Upper lobe of left lung (tissue), 6 donors: ENCODE measurements around the gene TBC1D9B. TPM values are rescaled to one million over a fixed set of nuclear protein-coding genes. Genes with fewer than 3 reads are reported as not detected.

ENCODE experiments used
- ATAC-seq, 2 donors: fragments of 200-7000 bp; cut with Tn5 transposase; one replicate each; pipeline ENCODE4 v1.9.1; 2022; ENCODE audit warnings: mild to moderate bottlenecking in 2 of 2, moderate library complexity in 2 of 2; ENCODE audit not compliant: low FRiP score in 2 of 2
- DNase-seq, 2 donors: peaks; one replicate each; pipeline ENCODE4 v3.0.0-alpha.2; 2019 to 2020
- H3K27ac ChIP-seq, 4 donors: fragments of 200-600 bp; sonication (generic); one replicate each; pipeline ENCODE4 v1.5.1; 2016 to 2019
- H3K27me3 ChIP-seq, 4 donors: fragments of 200-600 bp; sonication (generic); one replicate each; pipeline ENCODE4 v1.5.1; 2017 to 2019
- H3K36me3 ChIP-seq, 4 donors: fragments of 200-600 bp; sonication (generic); one replicate each; pipeline ENCODE4 v1.5.1; 2016 to 2019
- H3K4me1 ChIP-seq, 4 donors: fragments of 200-600 bp; sonication (generic); one replicate each; pipeline ENCODE4 v1.5.1; 2018 to 2019
- H3K4me3 ChIP-seq, 4 donors: fragments of 200-600 bp; sonication (generic); one replicate each; pipeline ENCODE4 v1.5.1; 2017 to 2019; ENCODE audit warnings: mild to moderate bottlenecking in 2 of 4, moderate library complexity in 1 of 4
- H3K9me3 ChIP-seq, 4 donors: fragments of 200-600 bp; sonication (generic); one replicate each; pipeline ENCODE4 v1.5.1; 2018 to 2019
- EP300 ChIP-seq, 4 donors: sonication (generic); formaldehyde crosslinking; IDR thresholded peaks; one replicate each; pipeline ENCODE4 v1.5.1; 2017; ENCODE audit warnings: antibody characterized with exemption in 4 of 4, control low read depth in 2 of 4
- POLR2A ChIP-seq, 4 donors: fragments of 450-650 bp; IDR thresholded peaks; one replicate each; pipeline ENCODE4 v1.5.1; 2016 to 2017; ENCODE audit warnings: antibody characterized with exemption in 4 of 4, mild to moderate bottlenecking in 2 of 4
- POLR2AphosphoS5 ChIP-seq, 2 donors: sonication (generic); formaldehyde crosslinking; IDR thresholded peaks; one replicate each; pipeline ENCODE4 v1.5.1; 2017; ENCODE audit warnings: antibody characterized with exemption in 2 of 2
- WGBS, 2 donors: methylation state at CpG; one replicate each; pipeline ENCODE4 v1.1.5; 2017 to 2018; 5-methylcytosine and 5-hydroxymethylcytosine counted together
- total RNA-seq, 6 donors: library from RNA; depleted of rRNA in 4 of 6; stranded (reverse); fragments of >200 nt in 4 of 6; gene quantifications; one replicate each; pipeline versions ENCODE4 v1.1.0 to v1.2.1, GENCODE V29; 2016 to 2021
- TF ChIP-seq, protein P1 (sequence below), 6 experiments: fragments of 450-650 bp in 4 of 6; fragments of 200-600 bp in 2 of 6; sonication (generic) in 2 of 6; IDR thresholded peaks; one replicate each; pipeline ENCODE4 v1.5.1; 2016 to 2019; ENCODE audit warnings: antibody characterized with exemption in 6 of 6
- donor health status: DM: no; HTN: no; CAD: no; lungs with moderate emphysema.
- donor health status: DM: no; HTN: yes; CAD: no; lungs with severe emphysema.

The TBC1D9B gene
- total RNA-seq, result 100 to 1,000 TPM in 4 of 6 donors, 10 to 100 TPM in 2; 66.4 to 228 (median 110) TPM

DNA sequence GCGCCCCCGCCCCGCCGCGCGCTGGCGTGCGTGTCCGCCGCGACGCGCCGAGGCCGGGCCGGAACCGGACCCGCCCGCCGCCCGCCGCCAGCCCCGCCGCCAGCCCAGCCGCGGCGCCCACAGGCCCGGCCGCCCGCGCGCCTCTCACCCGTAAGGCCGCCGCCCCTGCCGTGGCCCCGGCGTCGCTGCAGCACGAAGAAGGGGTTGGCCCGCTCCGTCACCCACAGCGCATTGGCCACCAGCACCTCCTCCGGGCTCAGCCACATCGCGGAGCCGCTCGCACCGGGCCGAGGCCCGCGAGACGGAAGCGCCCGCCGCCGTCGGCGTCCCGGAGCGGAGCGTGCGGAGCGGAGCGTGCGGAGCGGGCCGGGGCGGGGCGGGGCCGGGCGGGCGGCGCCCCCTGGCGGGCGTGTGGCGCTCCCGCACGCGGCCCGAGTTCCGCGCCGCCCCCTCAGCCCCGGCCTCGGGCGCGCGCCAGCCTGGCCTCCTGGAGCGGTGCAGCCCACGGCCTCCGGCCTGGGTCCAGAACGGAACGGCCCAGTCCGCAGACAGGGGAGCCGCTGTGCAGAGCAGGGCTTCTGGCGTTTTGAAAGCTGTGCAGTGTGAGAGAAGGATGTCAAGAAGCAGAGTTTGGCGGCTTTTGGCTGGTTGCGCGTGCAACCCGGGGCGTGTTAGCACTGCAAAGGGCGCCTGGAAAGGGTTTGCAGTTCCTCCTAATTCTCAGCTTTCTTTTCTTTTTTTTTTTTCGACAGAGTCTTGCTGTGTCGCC, at the start of gene TBC1D9B:
TBC1D9B (minus strand) TSS at position 342 of the 769 bp plus-strand sequence; CDS start at position 266, 76 bp downstream.
- TF ChIP-seq, protein P1, sequence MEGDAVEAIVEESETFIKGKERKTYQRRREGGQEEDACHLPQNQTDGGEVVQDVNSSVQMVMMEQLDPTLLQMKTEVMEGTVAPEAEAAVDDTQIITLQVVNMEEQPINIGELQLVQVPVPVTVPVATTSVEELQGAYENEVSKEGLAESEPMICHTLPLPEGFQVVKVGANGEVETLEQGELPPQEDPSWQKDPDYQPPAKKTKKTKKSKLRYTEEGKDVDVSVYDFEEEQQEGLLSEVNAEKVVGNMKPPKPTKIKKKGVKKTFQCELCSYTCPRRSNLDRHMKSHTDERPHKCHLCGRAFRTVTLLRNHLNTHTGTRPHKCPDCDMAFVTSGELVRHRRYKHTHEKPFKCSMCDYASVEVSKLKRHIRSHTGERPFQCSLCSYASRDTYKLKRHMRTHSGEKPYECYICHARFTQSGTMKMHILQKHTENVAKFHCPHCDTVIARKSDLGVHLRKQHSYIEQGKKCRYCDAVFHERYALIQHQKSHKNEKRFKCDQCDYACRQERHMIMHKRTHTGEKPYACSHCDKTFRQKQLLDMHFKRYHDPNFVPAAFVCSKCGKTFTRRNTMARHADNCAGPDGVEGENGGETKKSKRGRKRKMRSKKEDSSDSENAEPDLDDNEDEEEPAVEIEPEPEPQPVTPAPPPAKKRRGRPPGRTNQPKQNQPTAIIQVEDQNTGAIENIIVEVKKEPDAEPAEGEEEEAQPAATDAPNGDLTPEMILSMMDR (IDR thresholded peaks at IDR 0.05), result peak; percentile 74 to 90 (median 85)
- TF ChIP-seq POLR2A (IDR thresholded peaks at IDR 0.05), result peak in 1 of 4 donors; percentile 57
- no peak for TF ChIP-seq EP300 (IDR thresholded peaks at IDR 0.05)
- Histone ChIP-seq H3K27me3 (no peaks in the 10 kb centered on the region), H3K27ac (peak within 1 kb of the TSS; percentile 60 to 84 (median 72)), H3K4me1 (peaks cover 18 to 25% (median 22%) of the 10 kb centered on the region in 4 donors), H3K4me3 (peak within 1 kb of the TSS; percentile 63 to 90 (median 78)), H3K9me3 (no peaks in the 10 kb centered on the region), H3K36me3 (peaks cover 0 to 22% (median 11%) of the 10 kb centered on the region in 4 donors)
- WGBS, 2 donors, result 1 to 9% methylated on average over 9 to 23 of the region's 105 CpGs
- DNase-seq (peak; percentile 67 to 95), ATAC-seq (peak; percentile 85 to 96)

DNA sequence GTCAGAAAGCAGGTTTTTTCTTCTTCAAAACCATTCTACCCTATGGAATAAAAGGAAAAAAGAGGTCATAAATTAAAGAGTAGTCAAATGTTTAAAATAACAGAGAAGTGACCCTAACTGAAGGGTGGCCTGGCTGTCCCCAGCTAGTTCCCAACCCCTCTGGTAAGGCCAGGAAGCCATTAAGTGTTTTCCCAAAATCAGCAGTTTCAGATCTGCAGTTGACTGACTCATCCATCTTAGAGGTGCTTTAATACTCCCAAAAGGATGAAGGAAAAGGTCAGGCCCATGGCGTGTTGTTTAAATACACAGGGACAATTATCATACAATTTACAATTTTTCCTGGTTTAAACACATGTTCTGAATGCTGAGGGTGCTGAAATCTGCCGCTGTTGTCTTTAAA, 47.9 kb upstream of the TBC1D9B start:
- peak in 1 of 2 donors; percentile 34 for ATAC-seq
- no peaks in the 10 kb centered on the region for H3K9me3 ChIP-seq
- TF ChIP-seq POLR2AphosphoS5 (IDR thresholded peaks at IDR 0.05), result no peak
- no peak for TF ChIP-seq POLR2A (IDR thresholded peaks at IDR 0.05)
- TF ChIP-seq, protein P1 (IDR thresholded peaks at IDR 0.05), result no peak
- no peak for TF ChIP-seq EP300 (IDR thresholded peaks at IDR 0.05)
- no peak overlapping the region for H3K27ac ChIP-seq
- no peak for DNase-seq
- H3K27me3 ChIP-seq, result no peaks in the 10 kb centered on the region
- WGBS, 2 donors, result 82 to 89% methylated on average over 2 of the region's 2 CpGs
- no peak overlapping the region for H3K4me3 ChIP-seq
- peaks cover 0 to 25% (median 6%) of the 10 kb centered on the region in 4 donors for H3K36me3 ChIP-seq
- peaks cover 0 to 7% (median 2%) of the 10 kb centered on the region in 4 donors for H3K4me1 ChIP-seq

DNA sequence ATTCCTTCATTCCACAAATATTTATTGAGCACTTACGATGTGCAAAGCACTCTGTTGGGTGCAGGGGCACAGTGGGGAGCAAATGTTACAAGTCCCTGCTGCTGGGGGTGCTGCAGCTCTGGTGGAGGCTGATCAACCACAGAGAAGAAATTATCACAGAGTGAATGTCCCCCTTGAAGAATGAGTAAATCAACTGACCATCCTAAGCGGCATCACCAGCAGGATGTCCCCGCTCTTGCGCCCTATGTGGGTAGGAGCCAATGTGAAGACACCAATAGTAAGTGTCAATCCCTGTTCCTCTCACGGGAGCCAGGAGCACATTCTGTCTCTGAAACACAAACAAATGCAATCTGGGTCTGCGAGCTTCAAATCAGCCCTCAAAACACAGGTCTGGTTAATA, 47.4 kb upstream of the TBC1D9B start:
- Histone ChIP-seq H3K4me3 (no peak overlapping the region), H3K36me3 (peaks cover 0 to 25% (median 6%) of the 10 kb centered on the region in 4 donors), H3K4me1 (peaks cover 0 to 1% (median 0%) of the 10 kb centered on the region in 4 donors), H3K27ac (no peak overlapping the region), H3K27me3 (no peaks in the 10 kb centered on the region), H3K9me3 (no peaks in the 10 kb centered on the region)
- DNase-seq (no peak), ATAC-seq (no peak)
- TF ChIP-seq, protein P1 (IDR thresholded peaks at IDR 0.05), result no peak
- TF ChIP-seq POLR2AphosphoS5 (IDR thresholded peaks at IDR 0.05) (no peak), POLR2A (IDR thresholded peaks at IDR 0.05) (no peak), EP300 (IDR thresholded peaks at IDR 0.05) (no peak)
- 93 to 94% methylated on average over 6 of the region's 6 CpGs for WGBS, 2 donors

DNA sequence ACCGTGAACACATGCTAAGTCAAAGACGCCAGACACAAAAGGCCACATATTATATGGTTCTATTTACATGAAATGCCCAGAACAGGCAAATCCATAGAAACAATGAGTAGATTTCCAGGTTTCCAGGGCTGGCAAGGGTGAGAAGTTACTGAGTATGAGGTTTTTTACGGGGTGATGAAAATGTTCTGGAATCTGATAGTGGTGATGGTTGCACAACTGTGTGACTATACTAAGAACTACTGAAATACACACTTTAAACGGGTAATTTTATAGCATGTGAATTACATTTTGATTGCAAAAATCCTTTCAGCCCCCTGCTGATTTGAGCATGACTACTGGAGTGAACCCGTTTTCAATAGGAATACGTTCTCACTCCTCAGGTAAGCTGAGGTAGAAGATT, 46.7 kb upstream of the TBC1D9B start:
- Histone ChIP-seq H3K36me3 (peaks cover 0 to 25% (median 6%) of the 10 kb centered on the region in 4 donors), H3K9me3 (no peaks in the 10 kb centered on the region), H3K27me3 (no peaks in the 10 kb centered on the region), H3K4me3 (no peak overlapping the region), H3K4me1 (no peaks in the 10 kb centered on the region), H3K27ac (no peak overlapping the region)
- WGBS, 2 donors, result 94% methylated on average over 6 of the region's 6 CpGs
- TF ChIP-seq, protein P1 (IDR thresholded peaks at IDR 0.05), result no peak
- TF ChIP-seq EP300 (IDR thresholded peaks at IDR 0.05) (no peak), POLR2AphosphoS5 (IDR thresholded peaks at IDR 0.05) (no peak), POLR2A (IDR thresholded peaks at IDR 0.05) (no peak)
- ATAC-seq, result no peak
- DNase-seq, result no peak
